Activated CD4-positive, alpha-beta T cell treated with anti-CD3 and anti-CD28 coated beads, Interleukin-2, amount 10 ng/mL, durations not matched to agents 24 days and 14 days (primary cell): Measurements from ENCODE around the gene ADGRV1. TPM values are rescaled to one million over a fixed set of nuclear protein-coding genes. Genes with fewer than 3 reads are reported as not detected.

ENCODE experiments used
- DNase-seq: peaks from one replicate; pipeline ENCODE4 v3.0.0; 2022
- H3K27ac Mint-ChIP-seq: one replicate; pipeline ENCODE4 v1.8.0; 2022; ENCODE audit warnings: mild to moderate bottlenecking, mixed read lengths
- H3K27me3 Mint-ChIP-seq: one replicate; pipeline ENCODE4 v1.8.0; 2022; ENCODE audit warnings: mixed read lengths
- H3K36me3 Mint-ChIP-seq: one replicate; pipeline ENCODE4 v1.8.0; 2022; ENCODE audit warnings: low read depth, mild to moderate bottlenecking, mixed read lengths
- H3K4me1 Mint-ChIP-seq: one replicate; pipeline ENCODE4 v1.8.0; 2021; ENCODE audit warnings: mixed read lengths
- H3K4me3 Mint-ChIP-seq: one replicate; pipeline ENCODE4 v1.8.0; 2022; ENCODE audit warnings: mild to moderate bottlenecking, moderate library complexity, mixed read lengths
- H3K9me3 Mint-ChIP-seq: one replicate; pipeline ENCODE4 v1.8.0; 2021; ENCODE audit warnings: mixed read lengths
- intact Hi-C: fragments of 100-400 bp; cut with micrococcal nuclease; formaldehyde crosslinking; loops from one replicate; pipeline ENCODE4 v1.15.1; 2023
- total RNA-seq: library from RNA; stranded (reverse); gene quantifications from 2 replicates; pipeline ENCODE4 v1.2.3, GENCODE V29; 2022

The ADGRV1 gene
- total RNA-seq, 1 donor from 2014 or later: 0.63 TPM

DNA sequence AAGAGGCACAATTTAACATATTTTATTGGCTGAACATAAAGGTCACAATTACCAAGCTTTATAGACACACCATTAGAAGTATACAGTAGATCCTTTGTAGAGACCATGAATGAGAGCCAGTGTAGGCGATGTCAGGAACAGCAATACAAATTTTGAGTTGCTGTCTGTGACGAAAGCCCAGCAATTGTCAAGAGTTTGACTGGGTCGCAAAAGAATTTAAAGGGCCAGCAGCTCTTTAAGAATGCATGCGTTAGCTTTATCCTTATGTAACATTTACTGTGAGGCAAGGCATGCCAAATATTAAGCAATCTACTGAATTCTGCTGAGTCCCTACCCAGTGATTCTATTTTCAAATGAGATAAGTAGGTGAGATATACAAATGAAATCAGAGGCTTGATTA is 587.6 kb downstream of the ADGRV1 start:
- Mint-ChIP-seq H3K4me1 (peaks cover 7% of the 10 kb centered on the region), H3K4me3 (no peak overlapping the region), H3K9me3 (no peaks in the 10 kb centered on the region), H3K27me3 (peaks cover 7% of the 10 kb centered on the region), H3K36me3 (no peaks in the 10 kb centered on the region), H3K27ac (no peak overlapping the region)
- no peak for DNase-seq
- intact Hi-C loops: no loop called here

DNA sequence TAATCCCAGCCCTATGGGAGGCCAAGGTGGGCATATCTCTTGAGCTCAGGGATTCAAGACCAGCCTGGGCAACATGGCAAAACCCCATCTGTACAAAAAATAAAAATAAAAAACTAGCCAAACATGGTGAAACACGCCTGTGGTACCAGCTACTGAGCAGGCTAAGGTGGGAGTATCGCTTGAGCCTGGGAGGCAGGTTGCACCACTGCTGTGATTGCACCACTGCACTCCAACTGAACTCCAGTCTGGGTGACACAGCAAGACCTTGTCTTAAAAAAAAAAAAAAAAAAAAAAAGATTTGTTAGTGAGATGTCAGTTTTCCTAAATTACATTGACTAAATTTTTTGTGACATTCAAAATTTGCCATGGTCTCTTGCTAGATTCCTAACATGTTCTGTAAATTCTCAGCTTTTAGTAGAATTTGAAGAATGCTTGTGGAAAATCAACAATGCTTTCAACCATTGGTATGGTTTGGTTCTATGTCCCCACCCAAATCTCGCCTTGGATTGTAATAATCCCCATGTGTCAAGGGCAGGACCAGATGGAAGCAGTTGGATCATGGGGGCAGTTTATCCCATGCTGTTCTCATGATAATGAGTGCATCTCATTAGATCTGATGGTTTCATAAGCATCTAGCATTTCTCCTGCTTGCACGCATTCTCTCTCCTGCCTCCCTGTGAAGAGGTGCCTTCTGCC is 588.5 kb downstream of the ADGRV1 start:
- DNase-seq: no peak
- H3K36me3 Mint-ChIP-seq: no peaks in the 10 kb centered on the region
- H3K27ac Mint-ChIP-seq: no peak overlapping the region
- H3K9me3 Mint-ChIP-seq: no peaks in the 10 kb centered on the region
- intact Hi-C loops: no loop called here
- no peak overlapping the region for H3K4me3 Mint-ChIP-seq
- H3K4me1 Mint-ChIP-seq: peaks cover 7% of the 10 kb centered on the region
- H3K27me3 Mint-ChIP-seq: peaks cover 8% of the 10 kb centered on the region

DNA sequence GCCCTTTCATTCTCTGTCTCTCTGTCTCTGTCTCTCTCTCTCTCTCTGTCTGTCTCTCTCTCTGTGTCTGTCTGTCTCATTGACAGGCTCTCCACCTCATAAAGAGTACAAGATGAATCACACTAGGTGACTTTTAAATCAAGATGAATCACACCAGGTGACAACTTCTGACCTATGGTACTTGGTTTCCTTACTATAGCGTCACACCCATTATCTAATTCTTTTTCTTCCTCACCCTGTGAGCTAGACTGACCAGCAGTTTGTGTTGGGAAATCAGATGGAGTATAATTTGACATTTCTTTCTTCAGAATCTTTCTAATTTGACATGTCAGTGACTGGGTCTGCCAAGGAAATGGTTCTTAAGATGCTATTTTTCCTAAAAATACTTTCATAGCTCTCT is 591.6 kb downstream of the ADGRV1 start:
- Mint-ChIP-seq H3K27ac (no peak overlapping the region), H3K36me3 (no peaks in the 10 kb centered on the region), H3K4me1 (peaks cover 3% of the 10 kb centered on the region), H3K27me3 (peaks cover 8% of the 10 kb centered on the region), H3K4me3 (no peak overlapping the region), H3K9me3 (no peaks in the 10 kb centered on the region)
- intact Hi-C loops: no loop called here
- DNase-seq: no peak

DNA sequence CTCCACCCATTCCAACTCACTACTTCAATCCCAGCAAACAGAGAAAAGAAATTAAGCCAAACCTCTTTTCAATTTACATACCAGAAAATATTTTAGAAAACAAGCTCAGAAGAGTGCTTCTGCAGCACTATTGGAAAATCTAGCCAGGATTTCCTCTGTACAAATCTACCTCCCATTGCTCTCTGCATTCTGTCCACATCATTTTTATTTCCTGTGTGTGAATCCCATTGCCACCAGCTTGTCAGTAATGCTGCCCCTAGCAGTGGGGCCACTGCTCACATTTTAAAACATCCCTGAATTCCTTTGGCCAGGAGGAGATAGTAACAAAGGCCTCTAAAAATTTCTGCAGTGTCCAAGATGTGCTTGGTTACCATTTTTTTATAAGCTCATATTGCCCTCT is 592.0 kb downstream of the ADGRV1 start:
- peaks cover 8% of the 10 kb centered on the region for H3K27me3 Mint-ChIP-seq
- no peak overlapping the region for H3K27ac Mint-ChIP-seq
- H3K36me3 Mint-ChIP-seq: no peaks in the 10 kb centered on the region
- peaks cover 3% of the 10 kb centered on the region for H3K4me1 Mint-ChIP-seq
- H3K9me3 Mint-ChIP-seq: no peaks in the 10 kb centered on the region
- no peak for DNase-seq
- intact Hi-C loops: no loop called here
- H3K4me3 Mint-ChIP-seq: no peak overlapping the region

DNA sequence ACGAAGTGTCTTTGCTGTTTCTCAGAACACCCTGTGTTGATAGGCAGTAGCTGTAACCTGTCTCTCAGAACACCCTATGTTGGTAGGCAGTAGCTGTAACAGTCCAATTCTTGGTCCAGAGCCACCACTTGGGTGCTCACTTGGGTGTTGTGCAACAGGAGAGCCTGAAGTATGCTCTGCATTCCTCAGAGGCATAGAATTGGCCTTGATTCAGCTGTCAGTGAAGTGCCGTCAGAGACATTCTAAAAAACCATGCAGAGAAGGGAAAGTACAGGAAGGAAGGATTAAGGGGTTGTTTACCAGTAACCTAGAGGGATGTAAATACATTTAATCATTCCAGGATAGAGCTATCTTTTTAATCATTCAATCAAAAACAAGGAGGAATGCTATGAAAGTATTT is 593.4 kb downstream of the ADGRV1 start:
- intact Hi-C loops: no loop called here
- DNase-seq: no peak
- H3K27ac Mint-ChIP-seq: no peak overlapping the region
- peaks cover 3% of the 10 kb centered on the region for H3K4me1 Mint-ChIP-seq
- peaks cover 5% of the 10 kb centered on the region for H3K27me3 Mint-ChIP-seq
- no peak overlapping the region for H3K4me3 Mint-ChIP-seq
- H3K9me3 Mint-ChIP-seq: no peaks in the 10 kb centered on the region
- no peaks in the 10 kb centered on the region for H3K36me3 Mint-ChIP-seq

DNA sequence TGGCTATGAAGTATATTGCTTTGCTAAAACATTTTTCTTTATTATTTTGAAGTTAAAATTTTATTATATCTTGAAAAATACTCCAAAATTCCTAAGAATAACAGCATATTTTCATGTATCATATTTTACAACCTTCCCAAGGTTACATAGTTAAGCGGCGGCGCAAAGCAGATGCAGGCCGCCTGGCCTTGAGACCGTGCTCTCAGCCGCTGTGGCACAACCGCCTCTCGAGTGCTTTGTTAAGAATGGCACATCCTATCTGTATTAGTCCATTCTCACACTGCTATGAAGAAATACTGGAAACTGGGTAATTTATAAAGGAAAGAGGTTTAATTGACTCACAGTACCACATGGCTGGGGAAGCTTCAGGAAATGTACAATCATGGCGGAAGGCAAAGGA is 595.7 kb downstream of the ADGRV1 start:
- Mint-ChIP-seq H3K36me3 (no peaks in the 10 kb centered on the region), H3K4me3 (no peak overlapping the region), H3K4me1 (peaks cover 6% of the 10 kb centered on the region)

DNA sequence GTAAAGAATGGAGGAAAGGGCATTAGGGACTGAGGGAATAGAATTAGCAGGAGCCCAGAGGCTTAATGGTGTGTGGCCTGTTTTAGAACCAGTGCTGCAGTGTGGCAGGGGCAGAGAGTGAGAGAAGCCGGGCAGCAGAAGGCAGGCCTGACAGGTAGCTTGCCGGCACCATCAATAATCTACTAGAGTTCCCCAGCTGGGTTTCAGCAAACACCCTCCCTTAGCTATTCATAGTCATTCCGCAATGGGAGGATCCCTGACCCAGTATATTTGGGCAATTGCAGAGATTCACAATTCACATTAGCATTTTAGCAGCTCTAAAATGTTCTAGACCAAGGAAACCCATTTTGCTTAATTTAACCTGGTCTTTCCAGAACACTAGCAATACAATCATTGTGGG is 596.7 kb downstream of the ADGRV1 start:
- intact Hi-C loops: no loop called here
- peaks cover 7% of the 10 kb centered on the region for H3K9me3 Mint-ChIP-seq

More for the DNA sequence above, 595.7 kb downstream of the ADGRV1 start:
- no peak overlapping the region for H3K27ac Mint-ChIP-seq
- intact Hi-C loops: no loop called here
- peaks cover 7% of the 10 kb centered on the region for H3K9me3 Mint-ChIP-seq
- peaks cover 5% of the 10 kb centered on the region for H3K27me3 Mint-ChIP-seq
- no peak for DNase-seq

DNA sequence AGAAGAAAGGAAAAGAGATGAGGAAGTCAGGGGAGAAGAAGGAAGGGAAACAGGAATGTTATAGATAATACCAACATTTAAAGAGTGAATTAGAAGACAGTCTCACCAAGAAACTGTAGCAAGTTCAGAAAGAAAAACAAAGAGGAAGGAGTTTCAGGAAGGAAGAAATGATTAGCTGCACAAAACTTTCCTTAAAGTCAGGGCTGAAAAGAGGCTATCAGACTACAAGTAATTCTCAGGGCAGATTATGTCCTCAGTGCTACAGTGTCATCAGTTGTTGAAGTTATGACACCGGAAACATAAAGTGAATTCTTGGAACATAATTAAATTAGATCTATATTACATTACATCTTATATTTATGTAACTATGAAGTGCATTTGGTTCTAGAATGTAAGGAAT is 597.6 kb downstream of the ADGRV1 start:
- no peak for DNase-seq
- Mint-ChIP-seq H3K27ac (no peak overlapping the region), H3K4me1 (peaks cover 3% of the 10 kb centered on the region), H3K4me3 (no peak overlapping the region), H3K27me3 (peaks cover 4% of the 10 kb centered on the region), H3K9me3 (peaks cover 7% of the 10 kb centered on the region), H3K36me3 (no peaks in the 10 kb centered on the region)
- intact Hi-C loops: no loop called here

More for the DNA sequence above, 596.7 kb downstream of the ADGRV1 start:
- Mint-ChIP-seq H3K4me1 (peaks cover 4% of the 10 kb centered on the region), H3K27ac (no peak overlapping the region), H3K36me3 (no peaks in the 10 kb centered on the region), H3K4me3 (no peak overlapping the region), H3K27me3 (peaks cover 5% of the 10 kb centered on the region)
- no peak for DNase-seq

DNA sequence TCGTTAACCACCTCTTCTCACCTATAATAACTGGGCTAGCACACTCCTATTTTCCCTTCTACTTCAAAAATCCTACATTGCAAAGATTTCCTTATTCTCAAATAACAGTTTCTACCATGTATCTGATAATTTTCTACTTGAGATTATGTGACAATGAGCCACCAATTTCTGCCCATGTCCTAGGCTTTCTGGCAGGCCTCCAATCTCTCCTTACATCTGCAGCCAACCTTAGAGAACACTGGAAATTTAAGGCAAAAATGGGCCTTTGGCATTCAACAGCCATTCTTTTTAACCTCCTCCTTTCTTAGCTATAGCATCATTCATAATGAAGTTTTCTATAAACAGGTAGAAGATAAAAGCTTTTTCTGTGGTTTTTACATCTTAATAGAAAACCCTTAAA is 599.4 kb downstream of the ADGRV1 start:
- H3K4me3 Mint-ChIP-seq: no peak overlapping the region
- H3K4me1 Mint-ChIP-seq: peaks cover 19% of the 10 kb centered on the region
- peaks cover 3% of the 10 kb centered on the region for H3K27me3 Mint-ChIP-seq
- DNase-seq: no peak
- no peaks in the 10 kb centered on the region for H3K36me3 Mint-ChIP-seq
- intact Hi-C loops: no loop called here
- H3K9me3 Mint-ChIP-seq: peaks cover 7% of the 10 kb centered on the region
- H3K27ac Mint-ChIP-seq: no peak overlapping the region

DNA sequence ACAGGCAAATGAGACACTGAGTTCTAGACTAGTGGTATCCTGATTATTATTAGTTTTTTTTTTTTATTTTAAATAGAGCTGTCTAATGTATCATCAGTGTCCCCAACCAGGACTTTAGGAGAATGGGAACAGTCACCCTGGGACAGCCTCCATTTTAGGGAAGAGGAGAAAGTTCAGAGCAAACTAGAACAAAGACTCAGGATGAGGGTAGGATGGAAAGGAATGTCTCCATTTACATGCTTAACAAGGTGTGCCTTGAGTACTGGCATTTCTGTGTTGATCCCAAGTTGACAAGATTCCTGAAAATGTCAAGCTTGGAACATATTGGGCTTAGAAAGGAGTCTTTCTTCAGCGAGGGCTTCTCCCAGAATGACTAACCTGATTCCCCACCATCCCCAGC is 601.0 kb downstream of the ADGRV1 start:
- no peak for DNase-seq
- intact Hi-C loops: loop anchor here (5.0 to 10.0 kb wide), 2 partner anchors 57 to 215 kb away; no protein-coding TSS in a partner anchor
- H3K27ac Mint-ChIP-seq: no peak overlapping the region
- peaks cover 3% of the 10 kb centered on the region for H3K27me3 Mint-ChIP-seq
- H3K4me1 Mint-ChIP-seq: peaks cover 23% of the 10 kb centered on the region
- H3K9me3 Mint-ChIP-seq: peaks cover 7% of the 10 kb centered on the region
- no peaks in the 10 kb centered on the region for H3K36me3 Mint-ChIP-seq
- H3K4me3 Mint-ChIP-seq: no peak overlapping the region

DNA sequence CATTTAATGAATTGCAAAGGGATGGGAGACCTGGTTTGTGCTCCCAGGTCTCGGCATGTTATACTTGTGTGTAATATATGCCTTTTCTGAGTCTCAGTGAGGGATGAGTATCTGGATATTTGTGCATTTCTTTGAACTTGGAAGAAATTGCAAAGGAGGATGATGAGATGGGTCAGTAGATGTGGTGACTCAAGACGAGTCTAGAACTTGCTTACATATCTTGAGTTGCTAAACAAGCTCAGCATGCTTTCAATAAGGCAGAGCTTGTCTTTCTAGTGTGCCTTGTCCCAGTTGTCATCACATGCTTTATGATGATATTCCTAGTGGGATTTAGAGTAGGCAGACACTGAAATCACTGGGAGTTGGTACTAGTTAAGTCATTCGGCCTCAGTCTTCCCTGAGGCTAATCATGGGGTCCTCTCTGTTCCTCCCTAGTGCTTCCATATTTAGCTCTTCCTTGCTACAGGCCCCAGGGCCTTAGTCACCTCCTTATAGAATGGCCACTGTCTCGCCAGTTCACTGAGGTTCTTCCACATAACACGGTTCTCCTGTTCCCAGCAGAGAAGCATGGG is 602.2 kb downstream of the ADGRV1 start:
- DNase-seq: no peak
- Mint-ChIP-seq H3K27ac (no peak overlapping the region), H3K36me3 (no peaks in the 10 kb centered on the region), H3K9me3 (peaks cover 7% of the 10 kb centered on the region), H3K4me3 (no peak overlapping the region), H3K4me1 (peaks cover 23% of the 10 kb centered on the region), H3K27me3 (peaks cover 3% of the 10 kb centered on the region)
- intact Hi-C loops: loop anchor here (5.0 to 10.0 kb wide), 2 partner anchors 58 to 216 kb away; no protein-coding TSS in a partner anchor

DNA sequence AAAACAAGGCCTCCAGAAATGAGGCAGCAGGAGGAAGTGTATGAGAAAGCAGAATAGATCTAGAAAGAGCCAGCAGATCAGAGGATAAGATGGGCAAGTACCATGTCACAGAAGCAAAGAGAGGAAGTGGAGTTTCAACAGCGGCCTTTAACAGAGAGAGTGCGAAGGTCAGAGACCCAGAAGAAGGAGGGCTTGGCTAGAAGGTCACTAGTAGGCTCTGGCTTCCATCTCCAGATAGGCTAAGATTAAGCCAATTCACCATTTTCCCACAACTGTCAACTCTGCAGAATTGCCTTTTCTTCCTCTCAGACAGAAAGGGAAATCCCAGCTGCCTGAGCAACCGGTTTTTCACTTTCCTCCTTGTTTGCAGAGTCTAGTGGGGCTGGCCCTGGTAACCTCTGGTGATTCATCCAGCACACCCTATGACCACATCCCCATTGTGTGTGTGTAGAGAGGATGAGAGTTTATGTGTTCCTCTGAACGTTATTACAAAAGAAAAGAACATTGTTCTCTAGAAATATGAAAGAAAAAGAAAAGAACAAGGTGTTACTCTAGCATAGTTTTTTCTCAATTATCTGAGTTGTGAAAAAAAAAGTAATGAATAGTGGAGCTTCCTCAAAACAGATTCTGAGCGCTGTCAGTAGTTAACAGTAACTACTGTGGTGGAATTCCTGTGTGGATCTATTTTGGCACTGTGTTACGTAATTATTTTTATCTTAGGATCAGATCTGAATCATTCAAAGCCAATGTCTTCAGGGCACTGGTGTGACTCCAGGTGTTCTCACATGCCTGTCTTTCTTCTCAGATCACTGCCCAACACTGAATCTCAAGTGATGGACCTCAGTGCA is 604.2 kb downstream of the ADGRV1 start:
- H3K4me1 Mint-ChIP-seq: peaks cover 25% of the 10 kb centered on the region
- H3K9me3 Mint-ChIP-seq: peaks cover 7% of the 10 kb centered on the region
- H3K27me3 Mint-ChIP-seq: peaks cover 3% of the 10 kb centered on the region
- H3K4me3 Mint-ChIP-seq: peak overlapping the region; percentile 63
- peak overlapping the region; percentile 88 for H3K27ac Mint-ChIP-seq
- intact Hi-C loops: loop anchor here (1.0 to 10.0 kb wide), 9 partner anchors 8 to 221 kb away; partner anchors contain the start of gene ARRDC3
- peak; percentile 90 for DNase-seq
- H3K36me3 Mint-ChIP-seq: no peaks in the 10 kb centered on the region

DNA sequence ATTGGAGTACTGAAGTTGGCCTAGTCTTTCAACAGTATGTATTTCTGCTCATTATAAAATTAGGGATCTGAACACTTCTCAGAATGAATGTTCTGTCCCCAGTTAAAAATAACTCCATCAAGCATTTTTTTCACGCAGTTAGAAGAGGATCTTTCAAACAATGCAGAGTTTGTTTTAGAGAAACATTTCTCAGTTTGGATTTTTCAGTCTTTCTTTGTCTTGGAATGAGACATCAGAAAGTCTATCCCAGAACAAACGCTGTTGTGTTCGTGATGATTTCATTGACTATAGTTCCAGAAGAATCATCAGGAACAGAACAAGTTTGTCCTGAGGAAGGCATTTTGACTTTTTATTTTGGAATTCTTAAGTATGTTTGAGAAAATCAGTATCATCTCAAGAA is 605.8 kb downstream of the ADGRV1 start:
- H3K4me1 Mint-ChIP-seq: peaks cover 26% of the 10 kb centered on the region
- H3K27me3 Mint-ChIP-seq: peaks cover 3% of the 10 kb centered on the region
- H3K4me3 Mint-ChIP-seq: no peak overlapping the region
- no peaks in the 10 kb centered on the region for H3K9me3 Mint-ChIP-seq
- H3K36me3 Mint-ChIP-seq: no peaks in the 10 kb centered on the region
- DNase-seq: no peak
- intact Hi-C loops: loop anchor here (5.0 to 10.0 kb wide), 2 partner anchors 62 to 220 kb away; no protein-coding TSS in a partner anchor
- no peak overlapping the region for H3K27ac Mint-ChIP-seq
